ENCODE measurements around the gene CSF1R. TPM values are rescaled to one million over a fixed set of nuclear protein-coding genes. Genes with fewer than 3 reads are reported as not detected.

CSF1R gene
- not detected in 2 replicates for total RNA-seq

DNA sequence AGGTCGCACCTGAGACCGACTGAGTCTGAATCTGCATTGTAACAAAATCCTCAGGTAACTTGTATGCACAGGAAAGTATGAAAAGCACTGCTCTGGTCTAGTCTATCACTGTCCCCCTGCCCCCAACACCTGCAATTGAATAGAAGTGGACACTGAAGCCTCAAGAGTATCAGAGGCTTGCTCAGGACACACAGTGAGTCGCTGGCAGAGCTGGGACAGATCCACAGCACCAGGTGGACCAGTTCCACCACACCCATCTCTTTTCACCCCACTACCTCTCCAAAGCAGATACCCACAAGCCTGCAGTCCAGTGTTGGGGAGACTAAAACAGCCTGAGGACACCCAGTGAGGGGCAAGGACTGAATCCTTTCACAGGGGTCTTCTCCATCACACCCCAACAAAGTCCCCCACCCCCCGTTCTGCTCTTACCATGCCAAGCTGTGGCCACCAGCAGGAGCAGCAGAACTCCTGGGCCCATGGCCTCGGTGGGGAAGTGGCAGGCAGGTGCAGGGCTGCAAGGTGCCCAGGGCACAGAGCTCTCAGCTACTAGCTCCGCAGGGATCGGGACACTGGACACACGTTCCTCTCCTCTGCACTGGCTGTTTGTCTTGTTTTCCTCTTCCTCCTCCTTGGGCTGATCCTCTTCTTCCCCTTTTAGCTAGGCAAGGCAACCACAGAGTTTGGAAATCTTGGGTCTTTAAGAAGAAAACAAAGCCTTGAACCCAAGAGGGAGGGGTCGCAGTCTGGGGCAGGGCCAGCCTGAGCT, at the start of gene CSF1R:
Gene CSF1R, minus strand, starts transcription at position 605 of the 766 bp plus-strand sequence. Its CDS starts 127 bp downstream, at position 478.
- no peak for DNase-seq (ENCODE audit: low read depth in 2 of 2)

DNA sequence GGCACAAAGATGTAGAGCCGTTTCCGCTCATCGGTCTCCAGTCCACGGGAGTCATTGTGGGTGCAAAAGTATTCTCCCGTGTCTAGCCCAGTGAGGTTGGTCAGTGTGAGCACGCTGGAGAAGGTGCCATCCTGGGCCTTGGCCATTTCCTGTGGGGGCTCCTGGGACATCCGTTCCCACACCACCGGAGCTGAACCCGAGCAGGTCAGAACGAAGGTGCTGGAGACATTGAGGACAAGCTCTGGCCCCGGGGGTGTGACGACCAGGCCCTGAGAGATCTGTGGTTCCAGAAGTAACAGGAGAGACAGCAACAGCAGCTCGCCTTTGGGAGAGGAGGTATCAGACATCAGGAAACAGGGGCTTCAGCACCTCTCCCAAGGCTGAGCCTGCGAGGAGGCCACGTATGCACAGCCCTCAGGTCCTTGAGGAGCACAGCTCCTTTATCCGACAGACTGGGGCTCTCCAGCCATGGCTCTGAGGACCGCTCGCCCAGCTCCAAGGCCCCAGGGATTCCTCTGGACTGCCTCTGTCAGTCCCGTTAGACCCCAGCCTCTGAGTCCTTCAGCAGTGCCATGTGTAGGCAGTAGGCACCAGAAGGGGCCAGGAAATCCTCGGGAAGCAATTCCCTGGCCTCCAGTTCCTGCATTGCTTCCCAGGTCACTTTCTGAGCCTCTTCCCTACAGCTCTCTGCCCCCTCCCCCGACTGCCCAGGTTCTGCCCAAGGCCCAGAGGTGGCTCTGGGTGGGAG, 49.4 kb upstream of the CSF1R start:
- DNase-seq (ENCODE audit: low read depth in 2 of 2), result peak in 1 of 2 donors; percentile 33

DNA sequence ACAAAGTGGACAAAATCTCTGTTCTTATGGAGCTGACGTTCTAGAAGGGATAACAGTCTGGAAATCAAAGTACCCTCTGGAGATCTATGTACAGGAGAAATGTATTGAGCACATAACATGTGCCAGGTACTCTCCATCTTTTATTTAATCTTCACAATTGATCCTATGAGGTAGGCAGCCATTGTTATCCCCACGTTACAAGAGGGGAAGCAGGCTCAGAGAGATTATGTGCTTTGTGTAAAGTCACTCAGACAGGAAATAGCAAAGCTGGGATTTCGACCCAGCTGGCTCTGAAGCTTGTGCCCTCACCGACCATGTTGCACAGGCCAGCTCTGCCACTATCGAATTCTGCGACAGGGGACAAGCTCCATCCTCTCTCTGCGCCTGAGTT, 47.8 kb upstream of the CSF1R start:
- peak in 1 of 2 donors; percentile 37 for DNase-seq (ENCODE audit: low read depth in 2 of 2)

DNA sequence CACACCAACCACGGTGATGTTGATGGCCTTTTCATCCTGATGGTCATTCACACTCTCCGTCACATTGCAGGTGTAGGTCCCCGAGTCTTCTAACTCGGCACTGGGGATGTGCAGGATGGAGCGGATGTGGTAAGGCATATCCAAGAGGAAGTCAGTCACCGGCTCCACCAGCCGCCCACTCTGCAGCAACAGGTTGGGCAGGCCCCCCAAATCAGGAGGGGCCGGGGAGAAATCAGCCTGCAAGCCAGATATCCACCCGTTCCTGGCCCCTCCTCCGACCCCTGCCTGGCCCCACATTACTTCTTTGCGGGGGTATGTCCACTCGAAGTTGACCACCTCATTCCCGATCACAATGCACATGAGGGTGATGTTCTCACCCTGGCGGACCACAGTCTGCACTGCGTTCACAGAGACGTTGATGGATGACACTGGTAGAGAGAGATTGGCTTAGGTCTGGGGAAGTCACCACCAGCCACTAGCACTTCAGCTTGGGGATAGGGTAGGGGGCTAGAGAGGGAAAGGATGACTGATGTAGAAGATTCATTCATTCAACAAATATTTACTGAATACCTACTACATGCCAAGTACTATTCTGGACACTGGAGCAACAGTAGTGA, 47.3 kb upstream of the CSF1R start:
- DNase-seq (ENCODE audit: low read depth in 2 of 2), result no peak

DNA sequence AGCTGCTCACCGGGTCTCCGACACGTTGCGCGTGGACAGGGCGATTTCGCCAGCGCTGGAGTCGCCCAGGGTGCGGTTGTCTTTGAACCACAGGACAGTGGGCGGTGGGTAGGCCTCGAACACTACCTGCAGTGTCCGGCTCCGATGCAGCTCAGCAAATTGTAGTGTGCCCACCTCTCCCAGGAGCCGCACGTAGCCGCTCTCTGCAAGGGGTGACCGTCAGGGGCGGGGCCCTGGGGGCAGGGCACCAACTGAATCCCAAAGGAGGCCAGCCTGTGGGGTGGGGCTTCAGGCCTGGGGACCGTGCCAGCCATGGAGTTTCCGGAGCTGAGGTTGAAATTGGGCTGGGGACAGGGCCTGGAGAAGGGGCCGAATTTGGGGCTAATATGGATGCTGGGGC, 46.4 kb upstream of the CSF1R start:
- DNase-seq (ENCODE audit: low read depth in 2 of 2), result no peak

DNA sequence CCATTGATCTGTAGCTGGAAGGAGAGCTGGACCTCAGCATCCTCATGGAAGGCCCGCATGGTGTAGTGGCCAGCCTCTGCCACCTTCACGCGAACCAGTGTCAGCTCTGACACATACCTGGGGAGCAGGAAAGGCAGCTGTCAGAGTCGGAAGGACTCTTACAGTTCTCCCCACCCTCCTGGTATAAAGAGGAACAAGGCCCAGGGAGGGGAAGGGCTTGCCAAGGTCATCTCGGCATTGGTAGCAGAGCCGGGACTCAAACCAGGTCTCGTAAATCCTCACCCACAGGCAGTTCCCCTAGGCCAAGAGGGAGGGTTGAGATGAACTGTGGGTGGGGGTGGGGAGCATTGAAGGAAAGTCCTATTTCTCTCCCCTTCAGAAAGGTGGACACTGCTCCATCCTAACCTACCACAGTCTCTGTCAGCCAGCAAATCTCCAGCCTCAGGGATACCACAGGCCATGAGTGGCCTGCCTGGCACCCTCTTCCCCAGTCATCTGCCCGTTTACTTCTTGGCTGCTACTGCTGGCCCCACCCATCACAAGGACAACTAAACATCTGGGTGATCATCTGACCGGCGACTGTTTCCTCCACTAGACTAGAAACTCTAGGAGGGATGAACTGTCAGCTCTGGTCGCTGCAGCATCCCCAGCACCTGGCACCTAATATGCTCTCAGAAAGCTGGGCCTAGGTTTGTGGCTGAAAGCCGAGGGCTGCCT, 45.8 kb upstream of the CSF1R start:
- DNase-seq (ENCODE audit: low read depth in 2 of 2), result no peak

DNA sequence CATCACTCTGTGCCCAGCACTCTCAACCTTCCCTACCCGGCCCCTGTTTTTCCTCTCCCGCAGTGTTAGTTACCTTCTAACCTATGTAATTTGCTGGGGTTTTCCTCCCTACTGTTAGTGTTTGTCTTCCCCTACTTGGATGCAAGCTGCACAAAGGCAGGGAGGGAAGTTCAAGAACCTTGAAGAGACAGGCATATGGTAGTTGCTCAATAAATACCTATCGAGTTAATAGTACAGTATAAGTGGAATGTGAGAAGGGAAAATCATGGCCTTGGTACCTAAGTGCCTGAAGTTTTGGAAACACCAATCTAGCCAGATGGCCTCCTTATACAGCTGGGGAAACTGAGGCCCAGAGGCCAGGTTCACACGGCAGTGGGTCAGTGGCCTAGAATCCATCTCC, 45.1 kb upstream of the CSF1R start:
- DNase-seq (ENCODE audit: low read depth in 2 of 2), result no peak

DNA sequence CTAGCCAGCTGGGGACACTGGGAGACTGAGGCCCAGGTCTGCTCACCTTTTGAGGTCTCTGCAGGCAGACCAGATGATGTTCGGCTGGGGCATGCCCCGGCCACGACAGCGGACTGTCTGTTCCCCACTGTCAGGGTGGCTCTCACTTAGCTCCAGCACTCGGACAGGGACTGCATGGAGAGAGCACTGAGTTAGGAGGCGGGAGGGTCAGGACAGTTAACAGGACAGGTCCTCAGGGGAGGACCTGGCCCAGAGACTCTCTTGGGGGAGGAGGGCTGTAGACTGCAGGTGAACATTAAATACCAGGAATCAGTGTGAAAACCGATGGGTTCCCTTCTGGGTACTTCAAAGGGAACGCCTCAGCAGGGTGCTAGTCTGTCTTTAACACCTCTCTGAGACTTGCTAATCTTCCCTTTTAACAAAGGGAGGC, 44.2 kb upstream of the CSF1R start:
- no peak for DNase-seq (ENCODE audit: low read depth in 2 of 2)

DNA sequence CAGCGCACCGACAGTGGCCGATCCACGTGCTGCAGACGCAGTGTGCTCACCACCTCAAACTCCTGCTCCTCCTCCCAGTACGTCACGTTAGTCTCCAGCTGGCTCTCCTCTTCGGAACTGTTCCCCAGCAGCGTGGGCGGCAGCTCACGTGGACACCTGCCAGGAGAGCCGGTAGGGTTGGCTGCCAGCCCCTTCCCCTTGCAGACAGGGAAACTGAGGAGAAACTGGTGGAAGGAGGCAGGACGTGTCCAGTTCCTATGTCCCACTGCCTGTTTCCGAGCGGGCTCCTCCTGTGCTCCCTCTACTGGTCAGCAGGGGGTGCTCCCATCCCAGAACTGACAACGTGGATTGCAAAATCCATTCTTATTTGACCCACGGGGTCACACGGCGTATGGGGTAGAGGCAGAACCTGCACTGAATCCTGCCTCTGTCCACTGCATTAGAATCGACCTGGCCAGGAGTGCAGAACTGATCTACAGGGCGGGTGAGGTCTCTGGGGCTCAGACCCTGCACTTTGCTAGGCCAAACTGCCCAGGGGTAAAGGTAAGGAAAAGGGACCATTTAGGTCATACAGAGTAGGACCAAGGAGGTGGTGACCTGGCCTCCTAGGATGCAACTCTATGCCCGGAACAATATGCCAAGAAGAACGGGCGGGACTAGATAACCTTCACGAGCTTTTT, 43.6 kb upstream of the CSF1R start:
- DNase-seq (ENCODE audit: low read depth in 2 of 2), result peak; percentile 56 to 69

DNA sequence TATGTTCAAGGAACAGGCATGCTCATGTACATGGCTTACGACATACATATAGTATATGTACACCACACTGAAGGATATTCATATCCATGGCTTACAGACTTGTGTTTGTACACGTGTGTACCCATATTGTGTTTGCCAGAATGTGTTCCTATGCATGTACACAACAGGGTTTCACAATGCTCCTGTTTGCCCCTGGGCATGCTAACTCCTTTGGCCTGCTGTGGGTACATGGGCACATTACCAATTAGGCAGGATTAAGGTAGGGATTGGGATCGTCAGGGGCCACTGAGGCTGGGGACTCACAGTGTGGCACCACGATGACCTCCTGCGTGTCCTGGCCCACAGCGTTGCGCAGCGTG, 43.1 kb upstream of the CSF1R start:
- DNase-seq (ENCODE audit: low read depth in 2 of 2), result no peak

DNA sequence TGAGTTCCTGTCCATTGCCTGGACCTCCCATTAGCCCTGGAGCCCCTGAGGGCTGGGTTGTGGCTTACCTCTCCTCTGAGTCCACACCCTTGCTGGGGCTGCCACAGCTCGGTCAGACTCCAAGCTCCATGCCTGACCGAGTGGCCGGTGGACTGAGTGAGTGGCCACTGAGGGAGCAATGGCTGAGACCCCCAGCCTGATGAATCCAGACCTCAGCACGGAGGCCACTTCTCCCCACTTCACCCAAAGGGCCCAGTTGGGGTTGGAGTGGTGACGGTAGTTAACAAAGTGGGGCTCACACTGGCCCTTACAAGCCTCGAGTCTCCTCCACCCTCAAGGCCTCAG, 40.5 kb upstream of the CSF1R start:
- no peak for DNase-seq (ENCODE audit: low read depth in 2 of 2)

DNA sequence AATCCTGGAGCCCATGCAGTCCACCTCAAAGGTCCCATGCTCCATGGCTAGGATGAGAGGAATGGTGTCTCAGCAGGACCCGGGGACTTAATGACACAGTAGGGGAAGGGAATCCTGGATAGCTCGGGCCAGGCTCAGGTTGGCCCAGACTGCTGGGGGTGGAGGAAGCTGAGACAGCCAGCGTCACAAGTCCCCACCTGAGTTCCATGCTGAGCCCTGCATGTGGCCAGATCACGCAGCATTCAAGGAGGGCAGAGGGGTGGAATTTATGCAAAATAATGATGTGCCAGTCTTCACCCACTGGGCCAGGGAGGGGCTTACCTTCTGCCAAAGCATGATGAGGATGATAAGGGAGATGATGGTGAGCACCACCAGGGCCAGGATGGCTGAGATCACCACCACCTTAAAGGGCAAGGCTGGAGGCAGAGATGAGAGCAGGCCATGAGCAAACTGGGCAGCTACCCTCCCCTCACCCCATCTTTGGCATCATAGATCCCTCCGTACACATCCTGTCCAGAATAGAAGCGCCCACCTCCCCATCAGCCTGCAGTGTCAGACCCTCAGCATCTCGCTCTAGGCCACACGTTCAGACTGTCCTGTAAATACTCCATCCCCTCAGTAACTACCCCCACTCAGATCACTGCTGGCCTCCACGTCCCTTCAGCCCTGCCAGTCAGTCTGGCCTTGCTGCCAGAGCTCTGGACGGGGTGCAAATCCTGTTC, 40.0 kb upstream of the CSF1R start:
- no peak for DNase-seq (ENCODE audit: low read depth in 2 of 2)

DNA sequence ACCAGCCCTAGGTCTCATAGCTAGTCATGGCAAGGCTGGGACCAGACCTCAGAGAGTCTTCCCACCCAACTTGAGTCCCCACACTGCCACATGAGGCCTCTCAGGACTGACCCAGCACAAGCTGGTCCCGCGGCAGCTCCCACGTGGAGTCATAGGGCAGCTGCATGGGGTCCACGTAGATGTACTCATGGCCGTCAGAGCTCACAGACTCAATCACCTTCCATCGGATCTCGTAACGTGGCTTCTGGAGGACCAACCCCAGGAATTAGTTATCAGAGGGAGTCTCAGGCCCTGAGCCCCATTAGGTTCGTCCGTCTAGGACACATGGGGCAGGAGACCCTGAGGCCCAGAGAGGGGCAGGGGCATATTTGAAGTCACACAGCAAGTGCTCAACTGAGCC, 39.0 kb upstream of the CSF1R start:
- no peak for DNase-seq (ENCODE audit: low read depth in 2 of 2)

DNA sequence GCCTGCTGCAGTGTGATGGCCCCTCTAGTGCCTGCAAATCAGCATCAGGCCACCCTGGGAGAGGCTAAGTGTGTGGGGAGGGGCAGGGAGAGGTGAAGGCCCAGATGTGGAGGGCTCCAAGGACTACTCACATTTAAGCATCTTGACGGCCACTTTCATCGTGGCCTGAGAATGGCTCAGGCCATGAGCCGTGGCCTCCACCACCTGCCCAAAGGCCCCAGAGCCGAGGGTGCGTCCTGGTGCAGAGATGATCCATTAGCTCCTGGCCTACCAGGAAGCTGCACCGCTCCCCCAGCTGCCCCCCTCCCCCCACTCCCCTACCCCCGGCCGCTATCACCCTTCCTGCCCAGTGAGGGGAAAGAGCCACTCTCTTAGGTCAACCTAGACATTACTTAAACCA, 38.2 kb upstream of the CSF1R start:
- no peak for DNase-seq (ENCODE audit: low read depth in 2 of 2)

DNA sequence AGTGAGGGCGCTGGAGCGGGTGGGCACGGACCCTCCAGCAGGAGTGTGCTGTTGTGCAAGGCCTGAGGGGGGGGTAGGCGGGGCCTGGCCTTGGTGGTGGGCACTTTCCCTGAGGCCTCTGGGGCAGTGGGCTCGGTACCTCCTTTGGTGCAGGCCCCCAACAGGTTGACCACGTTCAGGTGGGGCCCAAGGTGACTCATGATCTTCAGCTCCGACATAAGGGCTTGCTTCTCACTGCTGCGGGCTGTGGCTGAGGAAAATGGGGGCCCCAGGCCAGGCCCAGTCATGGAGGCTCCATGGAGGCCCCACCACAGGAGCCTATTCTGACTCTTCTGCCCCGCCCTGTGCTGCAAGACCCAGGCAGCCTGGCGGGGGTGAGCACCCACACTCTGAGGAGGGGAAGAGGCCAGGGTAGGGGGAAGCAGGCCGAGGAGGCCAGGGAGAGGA, 37.8 kb upstream of the CSF1R start:
- no peak for DNase-seq (ENCODE audit: low read depth in 2 of 2)

DNA sequence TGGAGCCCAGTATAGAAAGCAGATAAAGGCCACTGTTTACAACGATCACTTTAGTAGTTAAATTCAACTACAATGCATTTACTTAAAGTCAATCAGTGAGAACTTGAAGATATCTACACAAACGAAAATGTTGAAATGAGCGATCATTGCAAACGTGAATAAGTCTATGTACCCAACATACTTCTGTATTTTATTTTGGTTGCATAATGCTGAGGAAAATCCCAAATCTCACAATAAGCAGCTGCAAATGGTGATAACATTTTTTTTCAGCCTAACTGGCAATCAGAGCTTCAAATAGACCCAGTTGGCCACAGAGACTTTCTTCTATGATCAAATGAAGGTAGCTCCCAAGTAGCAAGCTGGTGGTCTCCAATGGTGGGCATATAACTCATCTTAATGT, 37.2 kb upstream of the CSF1R start:
- DNase-seq (ENCODE audit: low read depth in 2 of 2), result no peak

DNA sequence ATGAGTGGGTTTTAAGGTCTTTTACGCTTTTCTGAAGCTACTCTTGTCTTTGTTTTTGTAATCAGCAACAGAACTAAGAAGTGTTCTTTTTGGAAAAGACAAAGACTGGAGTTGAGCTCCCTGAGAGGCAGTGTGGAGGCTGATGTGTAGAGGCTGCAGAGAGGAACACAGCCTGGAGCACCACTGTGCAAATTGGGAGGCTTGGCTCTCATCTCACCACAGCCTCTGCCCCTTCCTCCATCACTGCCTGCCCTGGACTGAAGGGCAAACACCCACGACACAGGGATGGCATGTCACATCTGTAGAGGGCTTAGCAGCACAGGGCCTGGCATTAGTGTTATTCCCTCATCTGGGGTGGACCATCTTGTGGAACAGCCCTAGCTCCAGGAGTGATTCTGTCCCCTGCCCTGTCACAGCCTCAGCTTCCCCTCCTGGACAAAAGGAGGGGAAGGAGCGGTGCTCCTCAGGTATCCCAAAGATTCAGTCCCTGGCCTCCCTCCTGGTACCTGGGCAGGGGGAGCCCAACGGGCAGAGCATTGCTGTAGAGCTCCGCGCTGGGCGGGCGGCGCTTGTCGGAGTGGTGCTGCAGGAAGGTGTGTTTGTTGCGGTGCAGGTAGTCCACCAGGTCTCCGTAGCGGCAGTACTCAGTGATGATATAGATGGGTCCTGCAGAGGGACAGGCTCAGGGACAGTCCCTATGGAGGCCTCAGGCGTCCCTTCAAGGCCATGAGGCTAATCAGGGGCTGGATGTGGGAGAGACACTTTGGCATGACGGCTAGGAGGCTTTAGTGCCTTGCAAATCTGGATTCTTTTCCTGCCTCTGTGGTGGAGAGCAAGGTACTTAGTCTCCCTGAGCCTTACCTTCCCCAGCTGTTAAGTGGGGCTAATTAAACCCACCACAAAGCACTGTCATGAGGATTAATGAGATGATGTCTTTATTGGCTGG, 36.5 kb upstream of the CSF1R start:
- no peak for DNase-seq (ENCODE audit: low read depth in 2 of 2)

DNA sequence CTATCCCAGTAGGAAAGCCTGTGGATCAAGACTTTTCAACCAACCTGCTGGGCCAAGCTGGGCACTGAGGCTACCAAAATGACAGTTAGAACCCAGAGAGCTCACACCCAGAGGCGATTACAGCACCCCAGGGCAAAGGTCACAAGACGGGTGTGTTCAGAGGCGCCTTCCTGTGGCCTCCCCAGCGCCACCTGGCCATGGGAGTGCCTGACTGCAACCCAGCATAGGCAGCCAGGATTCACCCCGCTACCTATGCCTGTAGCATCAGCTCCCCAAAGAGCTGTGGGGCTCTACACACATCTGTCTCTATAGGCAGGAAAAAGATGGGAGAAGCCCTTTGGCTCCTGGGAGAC, 35.8 kb upstream of the CSF1R start:
- no peak for DNase-seq (ENCODE audit: low read depth in 2 of 2)

DNA sequence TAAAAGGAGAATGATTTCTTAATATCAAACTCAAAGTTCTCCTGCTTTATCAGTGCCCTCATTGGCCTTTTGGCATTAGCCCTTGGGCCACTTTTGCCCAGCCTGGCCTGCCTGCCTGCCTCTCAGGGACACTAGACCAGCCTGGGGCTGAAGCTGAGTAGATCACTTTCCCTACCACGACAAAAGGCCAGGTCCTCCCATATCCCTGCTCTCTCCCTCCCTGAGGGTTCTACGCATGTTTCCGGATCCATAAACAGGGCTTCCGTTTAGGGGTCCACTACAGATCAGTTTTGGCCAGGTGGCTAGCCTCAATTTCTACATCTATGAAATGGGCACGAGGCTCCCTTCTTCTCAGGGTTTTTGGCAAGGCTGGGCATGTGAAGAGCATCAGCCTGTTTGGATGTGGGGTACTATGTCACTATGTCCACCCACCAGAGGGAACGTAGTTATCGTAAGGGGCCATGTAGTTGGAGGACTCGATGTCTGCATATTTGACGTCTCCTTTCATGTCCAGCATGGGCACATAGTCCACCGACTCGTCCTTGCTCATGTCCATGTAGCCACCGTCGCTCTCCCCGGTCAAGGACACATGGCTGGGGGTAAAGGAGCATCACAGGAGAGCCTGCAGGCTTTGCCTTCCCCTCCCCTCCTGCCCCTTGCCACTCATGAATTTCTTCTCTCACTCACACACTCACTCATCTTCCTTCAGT, 35.2 kb upstream of the CSF1R start:
- DNase-seq (ENCODE audit: low read depth in 2 of 2), result no peak
